Cerebellar nuclear complex (tissue), 1 donor: ENCODE measurements around the gene MRPS27.
"Not testable (repeated sequence)": the region's sequence is repeated elsewhere in the genome, so short reads cannot be mapped to it uniquely, and the experiment has no call there.

Experiments used
- DNase-seq, 2 experiments: peaks; one replicate each; lab custom pipeline; 2025; lab: John Stamatoyannopoulos, UW

Gene MRPS27

DNA sequence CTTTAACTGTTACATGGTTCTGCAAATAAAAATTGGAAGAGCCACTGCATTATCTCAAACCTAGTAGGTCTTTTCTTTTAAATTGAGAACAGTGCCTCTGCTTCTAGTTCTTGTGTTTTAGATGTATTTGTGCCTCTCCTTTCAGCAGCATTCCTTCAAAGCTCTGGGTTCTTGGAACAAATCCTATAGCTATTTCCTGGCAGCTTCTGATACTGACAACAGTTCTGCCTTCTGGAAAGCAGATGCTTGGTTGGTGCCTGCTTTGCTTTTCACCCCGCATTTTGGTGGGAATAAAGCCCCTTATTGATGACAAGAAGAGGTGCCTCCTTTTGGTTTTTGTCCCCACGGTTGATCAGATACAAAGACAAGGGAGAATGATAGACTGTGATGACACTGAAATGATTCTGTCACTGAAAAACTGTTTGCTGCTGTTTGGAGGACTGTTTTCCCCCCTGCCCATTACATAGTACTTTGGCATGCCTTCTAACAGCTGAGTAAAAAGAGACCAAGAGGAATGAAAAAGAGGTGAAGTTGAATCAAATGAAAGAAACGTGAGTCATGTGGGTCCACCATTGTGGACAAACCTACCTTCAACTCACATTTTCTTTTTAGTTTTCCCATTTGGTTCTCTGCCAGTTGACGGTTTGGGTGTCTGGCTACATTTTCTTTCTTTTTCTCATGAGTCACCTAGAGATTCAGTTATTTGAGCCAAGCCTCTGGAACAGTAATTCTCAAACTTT is 5.7 kb upstream of the MRPS27 start:
- no peak for DNase-seq

DNA sequence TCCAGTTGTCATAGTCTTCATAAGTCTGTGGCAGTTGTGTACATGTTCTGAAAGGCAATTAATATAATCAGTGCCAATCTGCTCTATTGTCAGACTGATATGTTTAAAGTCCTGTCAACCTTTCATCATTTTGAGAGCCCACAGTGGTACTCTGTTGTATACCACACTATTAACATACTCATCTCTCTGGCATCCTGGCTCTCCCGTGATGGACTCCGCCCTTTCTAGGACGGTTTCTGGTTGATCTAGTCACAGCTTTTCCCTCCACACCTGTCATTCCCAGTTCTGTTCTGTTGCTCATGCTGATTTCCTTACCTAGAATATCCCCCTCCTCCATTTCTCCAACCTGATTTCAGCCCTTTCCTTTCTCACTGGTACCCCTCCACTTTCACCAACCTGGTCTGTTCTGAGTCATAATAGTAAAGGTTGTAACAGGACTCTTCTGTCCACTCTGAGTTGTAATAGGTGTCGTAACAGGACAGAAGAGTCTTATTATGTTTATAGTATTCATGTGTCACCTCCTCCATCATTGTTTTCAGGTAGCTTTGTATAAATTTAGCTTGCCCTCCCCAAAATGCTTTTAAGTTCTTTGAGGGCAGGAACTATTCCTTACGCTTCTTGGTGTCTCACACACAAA is 4.3 kb upstream of the MRPS27 start:
- no peak for DNase-seq

DNA sequence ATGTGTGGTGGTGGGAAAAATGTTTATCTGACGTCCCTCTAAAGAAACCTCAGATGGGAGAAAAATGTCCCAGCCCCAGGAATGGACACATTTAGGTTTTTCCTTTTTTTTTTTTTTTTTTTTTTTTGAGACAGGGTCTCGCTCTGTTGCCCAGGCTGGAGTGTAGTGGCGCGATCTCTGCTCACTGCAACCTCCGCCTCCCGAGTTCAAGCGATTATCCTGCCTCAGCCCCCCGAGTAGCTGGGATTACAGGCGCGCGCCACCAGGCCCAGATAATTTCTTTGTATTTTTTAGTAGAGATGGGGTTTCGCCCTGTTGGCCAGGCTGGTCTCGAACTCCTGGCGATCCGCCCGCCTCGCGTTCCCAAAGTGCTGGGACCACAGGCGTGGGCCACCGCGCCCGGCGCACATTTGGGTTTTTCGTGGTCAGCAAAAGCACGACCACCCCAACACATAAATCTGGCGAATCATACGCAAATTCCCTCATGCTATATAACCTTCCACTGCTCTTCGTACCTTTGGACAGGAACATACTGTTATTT is 535 bp downstream of the MRPS27 start:
- DNase-seq = not testable (repeated sequence)

DNA sequence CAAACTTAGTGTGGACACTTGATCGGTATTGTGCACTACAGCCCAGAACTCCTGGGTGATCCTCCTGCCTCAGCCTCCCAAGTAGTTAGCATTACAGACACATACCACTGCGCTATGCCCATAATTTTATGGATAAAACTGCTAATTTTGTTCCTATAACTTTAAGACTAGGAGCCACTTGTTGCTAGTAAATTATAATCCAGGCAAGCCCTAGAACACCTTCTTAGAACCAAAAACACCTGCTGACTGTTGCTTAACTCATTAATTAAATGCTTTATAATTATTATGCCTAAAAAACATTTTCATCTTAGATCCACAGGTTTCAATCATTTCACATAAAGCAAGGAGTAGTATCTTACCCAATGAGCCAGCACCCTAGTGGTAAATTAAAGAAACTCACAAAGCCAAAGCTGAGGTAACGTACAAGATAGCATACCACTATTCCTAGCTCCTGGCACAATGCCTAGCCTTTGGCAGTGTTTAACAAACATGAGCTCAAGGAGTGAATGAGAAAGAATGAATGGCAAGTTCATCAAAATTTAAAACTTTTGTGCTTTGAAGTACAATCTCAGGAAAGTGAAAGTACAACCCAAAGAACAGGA is 5.4 kb downstream of the MRPS27 start:
- DNase-seq = no peak

DNA sequence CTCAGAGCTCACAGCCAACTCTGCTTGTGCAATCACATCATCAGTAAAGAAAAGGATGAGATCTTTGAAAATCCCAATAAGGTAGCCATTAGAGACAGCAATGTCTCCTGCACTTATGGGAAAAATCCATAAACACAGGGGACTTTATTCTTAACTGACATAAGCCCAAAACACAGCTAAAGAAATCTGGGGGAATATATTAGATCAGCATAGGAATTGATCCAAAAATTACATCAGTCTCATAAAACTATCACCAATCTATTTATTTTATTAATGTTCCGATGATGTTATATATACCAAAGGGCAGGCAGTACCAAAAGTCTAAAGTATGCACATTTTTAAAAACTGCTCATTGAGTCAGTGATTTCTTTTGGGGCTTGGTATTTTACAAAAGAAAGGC is 6.9 kb downstream of the MRPS27 start:
- DNase-seq = no peak

DNA sequence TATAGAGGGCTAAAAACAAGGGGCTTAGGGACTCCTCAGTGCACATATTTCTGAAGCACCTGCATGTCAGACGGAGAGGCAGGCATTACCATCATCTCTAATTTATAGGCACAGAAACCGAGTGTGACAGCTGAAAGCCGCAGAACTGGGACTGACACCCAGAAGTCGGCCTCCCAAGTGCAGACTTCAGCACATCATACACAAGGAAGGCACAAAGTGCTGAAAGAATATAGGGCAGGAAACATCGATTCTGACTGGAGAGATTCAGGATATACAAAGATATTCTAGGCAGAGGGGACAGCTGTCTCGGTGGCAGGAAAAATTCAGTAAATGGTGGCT is 11.2 kb downstream of the MRPS27 start:
- DNase-seq = no peak

DNA sequence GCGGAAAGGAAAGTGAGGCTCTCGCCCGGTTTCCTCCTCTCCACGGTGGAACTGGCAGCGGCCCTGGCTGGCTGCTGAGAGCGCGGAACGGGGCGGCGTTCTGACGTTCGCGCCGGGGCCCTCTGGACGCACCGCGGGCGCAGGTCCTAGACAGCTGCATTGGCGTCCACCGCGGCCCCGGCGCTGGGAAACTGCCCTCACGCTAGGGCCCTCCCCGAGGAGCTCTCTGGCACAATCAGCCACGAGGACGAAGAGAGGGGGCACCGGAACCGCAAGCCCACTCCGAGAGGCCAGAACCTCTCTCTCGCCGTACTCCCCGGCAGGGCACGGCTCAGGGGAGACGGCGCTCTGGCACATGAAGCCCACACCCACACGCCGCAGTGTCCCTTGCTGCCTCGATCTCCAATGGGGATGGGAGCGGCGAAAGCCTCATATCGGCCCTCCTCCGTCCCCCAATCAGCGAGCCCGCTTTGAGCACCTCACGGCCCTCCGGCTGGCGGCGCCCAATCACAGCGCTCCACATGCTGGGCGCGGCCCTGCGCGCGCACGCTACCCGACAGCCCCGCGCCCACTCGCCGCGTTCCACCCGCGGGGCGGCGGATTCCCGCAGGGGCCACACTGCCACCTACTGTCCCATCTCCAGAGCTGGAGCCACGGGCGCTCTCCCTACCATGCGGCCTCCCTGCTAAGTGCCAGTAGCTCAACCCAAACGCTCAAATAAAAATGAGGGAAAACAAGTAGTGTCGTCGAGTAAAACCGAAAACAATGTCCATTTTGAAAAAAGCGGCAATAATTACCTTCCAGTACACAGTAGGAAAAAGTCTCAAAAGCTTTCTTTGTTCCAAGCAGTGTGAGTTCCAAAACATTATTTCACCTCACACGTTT is 11.8 kb downstream of the MRPS27 start:
- peak; percentile 83 to 88 for DNase-seq

DNA sequence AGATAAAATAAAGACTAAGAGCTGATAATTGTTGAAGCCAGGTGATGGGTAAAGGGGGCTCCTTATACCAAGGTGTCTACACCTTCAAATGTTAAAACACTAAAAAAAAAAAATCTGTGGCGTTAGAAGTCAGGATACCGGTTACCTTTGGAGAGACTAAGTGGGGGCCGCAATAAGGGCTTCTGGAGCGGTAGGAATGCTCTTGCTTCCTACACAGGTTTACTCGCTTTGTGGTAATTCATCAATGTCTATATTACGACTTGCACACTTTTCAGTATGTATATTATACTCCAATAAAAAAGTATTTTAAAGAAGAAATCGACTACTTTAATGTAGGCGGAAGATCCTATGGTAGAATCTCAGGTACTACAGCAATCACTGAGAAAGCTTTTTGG is 12.5 kb downstream of the MRPS27 start:
- no peak for DNase-seq

DNA sequence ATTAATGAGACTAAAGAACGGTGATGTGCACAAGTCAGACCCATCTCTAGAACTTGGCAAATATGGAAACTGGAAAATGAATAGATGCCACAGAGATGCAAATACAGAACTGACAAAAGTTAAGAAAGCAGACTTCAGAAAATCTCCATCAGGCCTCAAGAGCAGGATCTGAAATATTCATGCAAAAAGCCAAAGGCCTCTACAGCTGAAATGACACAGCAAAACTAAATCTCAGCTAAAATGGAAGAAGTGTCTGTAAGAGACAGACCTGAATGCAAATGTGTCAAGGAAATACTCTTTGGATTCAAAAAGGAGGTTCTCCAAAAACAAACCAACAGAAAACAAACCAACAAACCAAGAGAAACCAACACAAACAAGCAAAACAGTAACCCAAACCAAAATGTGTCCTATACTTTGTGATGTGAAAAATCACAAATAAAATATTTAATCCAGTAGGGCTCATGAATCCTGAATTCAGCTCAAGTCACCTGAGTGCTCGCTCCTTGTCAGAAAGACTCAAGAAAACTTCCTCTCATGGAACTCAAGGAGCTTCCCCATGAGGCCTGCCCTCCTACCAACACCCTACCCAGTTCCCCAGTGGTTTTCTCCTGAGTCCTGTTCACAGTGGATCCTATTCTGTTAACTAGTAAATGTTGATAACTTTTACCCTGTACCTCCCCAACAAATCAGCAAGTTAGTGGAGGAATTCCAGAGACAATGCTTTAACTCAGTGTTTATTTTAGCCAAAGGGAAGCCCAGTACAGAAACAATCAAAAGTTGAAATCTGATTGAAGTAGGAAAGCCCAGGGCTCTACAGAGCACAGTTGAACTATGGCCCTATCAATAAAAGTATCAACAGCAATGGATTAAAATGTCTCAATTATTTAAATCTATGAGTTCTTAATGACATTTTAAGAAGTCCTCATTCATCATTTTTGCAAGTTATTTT is 14.6 kb downstream of the MRPS27 start:
- no peak for DNase-seq

DNA sequence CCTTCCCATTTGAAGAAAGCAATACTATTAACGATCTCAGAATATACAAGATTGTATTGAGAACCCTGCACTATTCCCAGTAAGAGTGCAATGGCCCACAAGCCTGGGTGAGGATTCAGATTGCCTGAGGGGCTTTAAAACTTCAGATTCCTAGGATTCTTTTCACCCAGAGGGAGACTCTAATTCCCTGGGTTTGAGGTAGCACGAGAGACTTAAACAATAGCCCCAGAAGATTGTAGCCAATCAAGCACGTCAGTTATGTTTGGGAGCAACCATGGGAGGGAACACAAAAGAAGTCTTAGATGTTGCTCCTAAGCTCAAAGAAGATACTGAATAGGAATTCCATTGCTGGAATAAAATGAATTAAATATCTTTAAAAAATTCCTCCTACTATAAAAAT is 17.9 kb downstream of the MRPS27 start:
- no peak for DNase-seq

DNA sequence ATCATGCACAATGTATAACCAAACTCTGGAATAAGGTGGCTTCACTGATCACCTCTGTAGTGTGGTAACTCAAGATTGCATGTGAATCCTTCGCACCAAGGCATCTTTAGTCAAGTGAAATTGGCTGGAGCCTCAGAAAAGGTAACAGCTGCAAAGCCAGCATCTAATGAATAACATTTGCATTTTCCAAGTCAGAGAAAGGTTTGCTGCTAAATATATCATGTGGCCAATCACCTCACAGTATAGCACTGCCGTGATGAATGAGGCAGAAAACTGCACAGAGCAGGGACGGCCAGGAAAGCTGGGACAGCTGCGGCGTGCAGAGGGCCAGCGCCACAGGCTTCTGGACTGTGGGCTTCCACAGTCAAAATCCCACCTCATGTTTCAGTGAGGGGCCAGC is 18.5 kb downstream of the MRPS27 start:
- DNase-seq = no peak

DNA sequence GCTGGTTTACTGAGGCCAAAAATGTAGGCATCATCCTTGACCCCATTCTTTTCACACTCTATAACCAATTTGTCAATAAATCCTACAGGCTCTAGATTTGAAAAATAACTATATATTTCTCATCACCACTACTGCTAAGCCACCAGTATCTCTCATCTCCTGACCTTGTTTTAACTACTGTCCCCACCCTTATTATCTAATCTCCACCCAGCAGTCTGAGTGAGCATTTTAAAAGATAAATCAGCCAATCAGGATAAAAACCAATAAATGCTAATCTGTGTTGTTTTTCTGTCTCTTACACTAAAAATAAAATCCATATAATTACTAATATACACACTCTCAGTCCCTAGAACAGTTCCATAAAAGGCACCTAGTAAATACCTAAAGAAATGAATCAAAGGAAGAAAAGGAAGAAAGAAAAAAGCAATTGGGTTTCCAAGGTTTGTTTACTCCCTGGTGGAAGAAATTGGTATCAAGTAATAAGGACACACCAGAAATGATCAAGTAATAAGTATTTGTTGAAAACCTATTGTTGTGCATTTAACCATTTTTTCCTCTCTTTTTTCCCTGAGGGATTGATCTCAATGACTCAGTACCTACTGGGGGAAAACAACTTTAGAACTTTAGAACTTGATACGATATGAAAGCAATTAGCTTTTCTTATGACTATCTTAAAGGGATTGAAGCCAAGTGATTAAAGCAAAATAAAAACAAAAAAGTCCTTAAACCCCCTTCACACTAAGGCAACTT is 19.3 kb downstream of the MRPS27 start:
- no peak for DNase-seq

DNA sequence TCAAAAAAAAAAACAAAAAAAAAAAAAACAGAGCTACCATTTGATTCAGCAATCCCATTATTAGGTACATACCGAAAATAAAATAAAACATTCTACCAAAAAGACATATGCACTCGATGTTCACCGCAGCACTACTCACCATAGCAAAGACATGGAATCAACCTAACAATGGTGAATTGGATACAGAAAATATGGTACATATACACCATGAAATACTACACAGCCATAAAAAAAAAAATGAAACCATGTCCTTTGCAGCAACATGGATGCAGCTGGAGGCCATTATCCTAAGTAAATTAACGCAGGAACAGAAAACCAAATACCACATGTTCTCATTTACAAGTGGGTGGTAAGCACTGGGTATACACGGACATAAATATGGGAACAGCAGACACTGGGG is 21.3 kb downstream of the MRPS27 start:
- DNase-seq = no peak

DNA sequence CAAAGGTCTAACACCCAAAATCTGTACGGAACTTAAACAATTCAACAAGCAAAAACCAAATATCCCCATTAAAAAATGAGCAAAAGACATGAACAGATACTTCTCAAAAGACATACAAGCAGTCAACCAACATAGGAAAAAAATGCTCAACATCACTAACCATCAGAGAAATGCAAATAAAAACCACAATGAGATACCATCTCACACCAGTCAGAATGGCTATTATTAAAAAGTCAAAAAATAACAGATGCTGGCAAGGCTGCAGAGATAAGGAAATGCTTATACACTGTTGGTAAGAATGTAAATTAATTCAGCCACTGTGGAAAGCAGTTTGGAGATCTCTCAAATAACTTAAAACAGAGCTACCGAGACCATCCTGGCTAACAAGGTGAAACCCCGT is 21.9 kb downstream of the MRPS27 start:
- DNase-seq = not testable (repeated sequence)

DNA sequence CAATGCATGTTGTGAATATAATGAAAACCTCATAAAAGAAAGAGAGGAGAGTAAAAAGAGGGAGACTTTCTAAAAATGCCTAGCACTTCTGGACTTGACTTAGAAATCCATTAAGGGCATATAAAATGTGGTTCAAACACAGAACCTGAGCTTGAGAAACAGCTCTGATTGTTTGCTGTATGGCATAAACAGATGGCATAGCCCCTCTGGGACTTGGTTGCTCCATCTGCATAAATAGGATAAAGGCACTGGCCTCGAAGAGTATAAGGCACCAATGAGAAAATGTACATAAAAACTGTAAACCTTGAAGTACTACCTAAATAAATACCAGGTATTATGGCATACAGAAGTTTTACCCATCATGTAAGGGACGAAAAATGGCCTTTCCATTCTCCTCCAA is 23.8 kb downstream of the MRPS27 start:
- DNase-seq = peak; percentile 19 to 70

DNA sequence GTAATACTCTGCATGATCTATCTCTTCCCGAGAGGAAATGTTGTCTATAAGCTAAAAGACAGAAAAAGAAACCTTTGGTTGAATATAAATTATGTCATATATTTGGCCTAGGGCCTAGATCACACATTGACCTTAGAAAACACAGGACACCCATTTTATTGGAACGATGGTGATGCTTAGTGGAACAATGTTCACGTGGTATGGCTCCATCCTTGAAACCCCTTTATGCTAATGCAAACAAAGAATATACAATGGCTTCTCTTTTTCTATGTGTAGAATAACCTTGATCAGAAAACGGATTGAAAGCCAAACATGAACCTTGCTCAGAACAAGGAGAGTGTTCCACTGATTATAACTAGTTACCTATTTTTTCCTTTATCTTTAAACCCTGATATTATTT is 24.5 kb downstream of the MRPS27 start:
- no peak for DNase-seq

DNA sequence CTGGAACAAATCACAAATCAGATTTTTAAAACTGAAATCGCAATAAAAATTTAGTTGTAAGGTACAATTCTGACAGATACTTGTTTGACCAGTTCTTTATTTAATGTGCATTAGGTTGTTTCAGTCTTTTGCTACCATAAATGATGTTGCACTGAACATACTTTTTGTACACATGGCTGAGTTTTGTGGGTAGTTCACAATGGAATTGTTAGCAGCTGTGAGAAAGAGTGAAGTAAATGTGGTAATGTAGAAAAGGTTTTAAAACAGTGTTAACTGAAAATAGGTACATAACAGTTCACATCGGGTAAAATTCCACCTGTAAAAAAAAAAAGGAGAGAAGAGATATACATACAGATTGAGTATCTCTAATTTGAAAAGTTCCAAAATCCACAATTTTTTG is 25.6 kb downstream of the MRPS27 start:
- DNase-seq = no peak

DNA sequence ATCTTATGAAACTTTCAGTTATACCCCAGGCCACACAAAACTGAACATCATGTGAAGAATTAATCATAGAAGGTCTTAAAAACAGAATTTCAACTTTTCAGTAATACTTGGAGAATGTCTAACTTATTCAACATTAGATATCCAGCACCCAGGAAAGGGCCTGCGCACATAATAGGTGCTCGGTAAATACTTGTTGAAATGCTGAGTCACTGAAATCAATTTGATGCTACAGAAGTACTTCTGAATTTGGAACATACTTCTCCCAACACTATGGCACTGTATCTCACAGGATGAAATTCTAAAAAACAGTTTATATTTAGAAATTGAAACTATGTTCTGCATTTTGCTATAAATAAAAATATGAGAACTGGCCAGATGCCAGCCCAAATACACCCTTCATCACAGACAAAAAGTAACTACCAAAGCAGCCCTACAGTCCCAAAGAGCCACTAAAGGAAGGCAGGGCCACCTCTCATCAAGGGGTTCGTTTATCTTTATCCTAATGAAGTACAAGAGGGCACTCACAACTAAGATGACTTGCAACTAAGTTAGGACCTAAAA is 26.5 kb downstream of the MRPS27 start:
- DNase-seq = no peak

DNA sequence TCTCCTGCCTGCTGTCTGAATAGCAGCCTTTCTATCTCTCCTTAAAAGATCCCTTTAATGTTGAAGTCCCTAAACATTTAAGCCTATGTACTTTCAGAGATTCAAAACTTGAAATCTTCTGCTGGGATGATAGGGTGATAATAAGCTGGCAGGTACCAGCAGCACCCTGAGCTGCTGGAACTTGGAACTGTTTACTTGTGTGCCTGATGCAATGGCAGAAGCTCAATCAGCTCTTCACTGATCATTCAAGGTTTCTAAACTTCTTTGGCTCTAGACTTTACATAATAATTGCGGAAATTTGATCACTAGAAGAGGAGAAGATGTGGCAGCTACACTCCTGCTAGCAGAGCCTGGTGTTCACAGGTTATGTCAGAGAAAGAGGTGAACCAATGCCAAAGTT is 27.6 kb downstream of the MRPS27 start:
- no peak for DNase-seq

DNA sequence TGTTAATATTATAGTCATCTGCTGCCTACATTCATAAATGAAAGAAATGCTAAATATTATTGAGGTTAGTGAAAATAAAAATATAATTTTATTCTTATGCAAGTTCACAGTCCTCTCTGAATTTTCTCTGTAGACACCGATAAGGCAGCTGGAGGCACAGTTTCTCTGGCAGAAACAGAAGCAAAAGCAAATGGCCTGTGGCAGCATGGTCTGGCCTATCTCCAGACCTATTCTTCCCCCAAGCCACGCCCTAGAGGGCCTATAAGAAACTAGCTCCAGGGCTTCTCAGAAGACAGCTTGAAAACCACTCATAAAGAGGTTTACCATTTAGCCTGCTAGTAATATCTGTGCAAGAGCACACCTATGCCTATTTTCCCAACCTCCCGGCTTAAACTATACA is 28.4 kb downstream of the MRPS27 start:
- DNase-seq = no peak
